Measurements from ENCODE around the gene VPS37B.

Gene VPS37B

GRCh38 chr12:122830517-122831214, 65.3 kb downstream of the VPS37B start:
- no peak overlapping the region for H3K4me3 ChIP-seq (ENCODE audit: low read depth, low read length)
- no peak for TF ChIP-seq CTCF (IDR thresholded peaks at IDR 0.05; ENCODE audit: low read depth, low read length)
- DNase-seq (ENCODE audit: low read depth, low spot score): peak; percentile 64
- in situ Hi-C loops (cut with HindIII; ENCODE audit: low sequenced_read_pairs): no loop called here

GRCh38 chr12:122827258-122827657, 68.7 kb downstream of the VPS37B start:
- no peak overlapping the region for H3K4me3 ChIP-seq (ENCODE audit: low read depth, low read length)
- in situ Hi-C loops (cut with HindIII; ENCODE audit: low sequenced_read_pairs): no loop called here
- DNase-seq (ENCODE audit: low read depth, low spot score): no peak
- no peak for TF ChIP-seq CTCF (IDR thresholded peaks at IDR 0.05; ENCODE audit: low read depth, low read length)

- peak overlapping the region; percentile 39 for H3K4me3 ChIP-seq (ENCODE audit: low read depth, low read length)
These were observed 69.9 kb downstream of the VPS37B start for GRCh38 chr12:122825773-122826724.

GRCh38 chr12:122823429-122823828, 72.5 kb downstream of the VPS37B start:
- H3K4me3 ChIP-seq (ENCODE audit: low read depth, low read length): no peak overlapping the region
- in situ Hi-C loops (cut with HindIII; ENCODE audit: low sequenced_read_pairs): no loop called here
- DNase-seq (ENCODE audit: low read depth, low spot score): no peak
- TF ChIP-seq CTCF (IDR thresholded peaks at IDR 0.05; ENCODE audit: low read depth, low read length): no peak

More at GRCh38 chr12:122825773-122826724, 69.9 kb downstream of the VPS37B start:
- TF ChIP-seq CTCF (IDR thresholded peaks at IDR 0.05; ENCODE audit: low read depth, low read length): no peak
- peak; percentile 29 for DNase-seq (ENCODE audit: low read depth, low spot score)
- in situ Hi-C loops (cut with HindIII; ENCODE audit: low sequenced_read_pairs): no loop called here

GRCh38 chr12:122820838-122821271, 75.1 kb downstream of the VPS37B start:
- H3K4me3 ChIP-seq (ENCODE audit: low read depth, low read length): no peak overlapping the region
- no peak for TF ChIP-seq CTCF (IDR thresholded peaks at IDR 0.05; ENCODE audit: low read depth, low read length)
- no peak for DNase-seq (ENCODE audit: low read depth, low spot score)
- in situ Hi-C loops (cut with HindIII; ENCODE audit: low sequenced_read_pairs): no loop called here

GRCh38 chr12:122820138-122820537, 75.8 kb downstream of the VPS37B start:
- H3K4me3 ChIP-seq (ENCODE audit: low read depth, low read length): no peak overlapping the region
- TF ChIP-seq CTCF (IDR thresholded peaks at IDR 0.05; ENCODE audit: low read depth, low read length): no peak
- in situ Hi-C loops (cut with HindIII; ENCODE audit: low sequenced_read_pairs): no loop called here
- no peak for DNase-seq (ENCODE audit: low read depth, low spot score)
